ENCODE results near the gene KIR3DL3.
"Not testable (repeated sequence)": the region's sequence is repeated elsewhere in the genome, so short reads cannot be mapped to it uniquely, and the experiment has no call there.

KIR3DL3 gene

GRCh38 chr19:54724142-54724541 is at the start of gene KIR3DL3:
Gene KIR3DL3 (plus strand): TSS chr19:54724442. CDS start chr19:54724497, 55 bp downstream.
- DNase-seq (ENCODE audit: low read depth in 2 of 2), result no peak

DNA sequence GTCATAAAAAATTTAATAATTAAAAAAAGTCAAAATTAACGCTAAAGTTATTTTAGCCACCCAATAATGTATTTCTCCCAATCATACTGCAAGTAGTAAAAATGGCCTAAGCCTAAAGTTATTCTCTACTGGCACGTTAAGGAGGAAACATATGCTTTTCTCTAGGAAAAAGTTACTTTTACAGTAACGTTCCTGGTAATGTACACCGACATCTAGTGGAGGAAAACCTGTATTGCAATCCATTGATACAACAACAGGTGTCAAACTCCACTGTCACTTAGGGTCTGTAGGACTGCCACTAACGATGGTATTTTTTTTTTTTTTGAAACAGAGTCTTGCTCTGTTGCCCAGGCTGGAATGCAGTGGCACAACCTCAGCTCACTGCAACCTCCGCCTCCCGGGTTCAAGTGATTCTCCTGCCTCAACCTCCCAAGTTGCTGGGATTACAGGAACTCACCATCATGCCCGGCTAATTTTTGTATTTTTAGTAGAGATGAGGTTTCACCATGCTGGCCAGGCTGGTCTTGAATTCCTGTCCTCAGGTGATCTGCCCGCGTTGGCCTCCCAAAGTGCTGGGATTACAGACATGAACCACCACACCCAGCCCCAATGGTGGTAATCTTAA is 47.9 kb upstream of the KIR3DL3 start:
- DNase-seq (ENCODE audit: low read depth in 2 of 2), result not testable (repeated sequence)

GRCh38 chr19:54677217-54677616 is 47.0 kb upstream of the KIR3DL3 start:
- no peak for DNase-seq (ENCODE audit: low read depth in 2 of 2)

DNA sequence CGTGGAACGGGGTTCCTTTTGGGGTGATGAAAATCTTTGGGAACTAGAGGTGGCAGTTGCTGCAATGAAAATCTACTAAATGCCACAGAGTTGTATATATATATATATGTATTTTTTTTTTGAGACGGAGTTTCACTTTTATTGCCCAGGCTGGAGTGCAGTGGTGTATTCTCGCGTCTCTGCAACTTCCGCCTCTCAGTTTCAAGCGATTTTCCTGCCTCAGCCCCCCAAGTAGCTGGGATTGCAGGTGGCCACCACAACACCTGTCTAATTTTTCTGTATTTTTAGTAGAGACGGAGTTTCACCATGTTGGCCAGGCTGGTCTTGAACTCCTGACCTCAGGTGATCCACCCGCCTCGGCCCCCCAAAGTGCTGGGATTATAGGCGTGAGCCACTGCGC is 42.6 kb upstream of the KIR3DL3 start:
- DNase-seq (ENCODE audit: low read depth in 2 of 2), result not testable (repeated sequence)

DNA sequence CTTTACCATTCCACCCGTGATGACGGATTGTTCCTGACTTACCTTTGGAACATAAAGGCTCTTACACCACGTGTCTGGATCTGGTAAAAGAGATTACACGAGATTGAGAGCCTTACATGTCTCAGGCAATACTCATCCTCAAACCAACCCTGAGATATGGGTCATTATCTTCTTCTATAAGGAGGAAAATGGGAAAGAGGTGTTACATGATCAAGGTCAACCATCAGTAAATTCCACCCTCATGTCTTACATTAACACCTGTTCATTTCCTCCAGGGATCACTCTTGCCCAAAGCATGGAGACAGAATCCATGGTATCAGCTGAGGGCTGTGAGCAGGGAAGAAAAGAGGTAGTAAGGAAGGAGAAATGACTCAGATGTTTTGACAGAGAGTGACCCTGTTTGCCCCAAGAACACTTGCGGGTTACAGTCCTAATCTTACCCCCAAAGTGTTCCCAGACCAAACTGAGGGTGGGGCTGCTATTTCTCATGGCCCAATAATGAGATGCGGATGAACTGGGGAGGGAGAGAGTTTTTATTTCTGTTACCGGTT is 41.9 kb upstream of the KIR3DL3 start:
- no peak for DNase-seq (ENCODE audit: low read depth in 2 of 2)

- no peak for DNase-seq (ENCODE audit: low read depth in 2 of 2)
Observed at GRCh38 chr19:54684527-54684926, 39.7 kb upstream of the KIR3DL3 start.

DNA sequence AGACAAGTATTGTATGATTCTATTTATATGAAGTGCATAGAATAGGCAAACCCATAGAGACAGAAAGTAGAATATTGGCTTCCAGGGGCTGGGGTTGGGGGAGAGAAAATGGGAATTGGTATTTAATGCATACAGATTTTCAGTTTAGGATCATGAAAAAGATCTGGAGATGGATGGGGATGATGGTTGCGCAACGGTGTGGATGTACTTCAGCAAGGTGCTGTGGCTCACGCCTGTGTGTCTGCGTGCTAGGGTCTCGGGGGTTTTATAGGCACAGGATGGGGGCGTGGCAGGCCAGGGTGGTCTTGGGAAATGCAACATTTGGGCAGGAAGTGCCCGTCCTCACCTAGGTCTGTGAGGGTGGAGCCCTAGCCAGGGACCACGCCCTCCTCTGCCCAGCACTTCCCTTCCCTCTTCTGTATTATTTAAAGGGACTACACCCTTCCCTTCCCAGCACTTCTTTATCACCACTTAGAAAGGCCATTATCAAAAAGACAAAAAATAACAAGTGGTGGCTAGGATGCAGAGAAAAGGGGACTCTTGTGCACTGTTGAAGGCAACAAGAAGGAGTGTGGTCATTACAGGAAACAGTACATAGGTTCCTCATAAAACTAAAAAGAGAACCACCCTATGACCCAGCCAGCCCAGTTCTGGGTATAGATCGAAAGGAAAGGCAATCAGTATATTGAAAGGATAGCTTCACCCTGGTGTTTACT is 32.5 kb upstream of the KIR3DL3 start:
- no peak for DNase-seq (ENCODE audit: low read depth in 2 of 2)

GRCh38 chr19:54692298-54692615 is 32.0 kb upstream of the KIR3DL3 start:
- DNase-seq (ENCODE audit: low read depth in 2 of 2), result no peak

DNA sequence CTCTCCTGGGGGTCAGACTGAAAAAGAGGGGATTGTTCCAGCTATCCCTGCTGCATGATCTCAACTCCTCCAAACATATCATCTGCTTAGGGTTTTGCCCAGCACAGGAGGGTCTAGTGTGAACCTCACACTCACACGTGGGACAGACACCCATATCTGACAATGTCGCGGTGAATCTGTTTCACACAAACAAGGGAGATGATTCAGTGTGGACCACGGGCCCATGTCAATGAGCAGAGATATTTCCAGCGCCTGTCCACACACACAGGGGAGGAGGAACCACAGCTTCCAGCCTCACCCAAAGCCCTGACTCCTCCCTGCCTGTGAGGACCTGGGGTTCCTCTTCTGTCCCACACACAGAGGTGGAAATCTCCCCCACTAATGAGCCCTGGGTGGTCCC is 29.6 kb upstream of the KIR3DL3 start:
- DNase-seq (ENCODE audit: low read depth in 2 of 2), result no peak

GRCh38 chr19:54696117-54696548 is 28.1 kb upstream of the KIR3DL3 start:
- no peak for DNase-seq (ENCODE audit: low read depth in 2 of 2)

- DNase-seq (ENCODE audit: low read depth in 2 of 2), result no peak
Observed at GRCh38 chr19:54696766-54697165, 27.5 kb upstream of the KIR3DL3 start.

DNA sequence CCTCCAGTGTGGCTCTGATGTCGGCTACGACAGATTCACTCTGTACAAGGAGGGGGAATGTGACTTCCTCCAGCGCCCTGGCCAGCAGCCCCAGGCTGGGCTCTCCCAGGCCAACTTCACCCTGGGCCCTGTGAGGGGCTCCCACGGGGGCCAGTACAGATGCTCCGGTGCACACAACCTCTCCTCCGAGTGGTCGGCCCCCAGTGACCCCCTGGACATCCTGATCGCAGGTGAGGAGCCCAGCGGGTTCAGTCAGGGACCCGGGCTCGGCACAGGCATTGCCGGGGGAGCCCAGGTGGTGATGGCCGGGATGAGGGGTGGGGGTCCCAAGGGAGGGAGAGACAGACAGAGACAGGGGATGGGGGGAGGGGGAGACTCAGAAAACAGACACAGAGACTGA is 26.5 kb upstream of the KIR3DL3 start:
- not testable (repeated sequence) for DNase-seq (ENCODE audit: low read depth in 2 of 2)

GRCh38 chr19:54704928-54705327 is 19.3 kb upstream of the KIR3DL3 start:
- DNase-seq (ENCODE audit: low read depth in 2 of 2), result no peak

DNA sequence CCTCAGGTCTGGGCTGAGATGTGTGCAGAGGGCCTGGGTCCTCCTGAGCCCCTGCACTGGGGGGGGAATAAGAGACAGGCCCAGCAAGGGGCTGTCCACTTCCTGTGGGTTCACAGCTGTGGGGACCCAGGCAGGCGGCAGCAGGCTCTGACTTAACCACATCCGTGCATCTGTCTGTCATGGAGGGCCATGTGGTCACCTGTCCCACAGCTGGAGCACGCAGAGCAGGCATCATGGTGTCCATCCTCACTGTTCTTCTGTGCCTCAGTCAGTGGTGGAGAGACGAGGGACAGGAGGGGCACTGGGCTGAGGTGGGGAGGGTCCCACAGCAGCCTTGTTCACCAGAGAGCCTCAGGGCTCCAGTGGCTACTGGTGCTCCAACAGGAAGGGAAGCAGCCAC is 16.3 kb upstream of the KIR3DL3 start:
- DNase-seq (ENCODE audit: low read depth in 2 of 2), result no peak

DNA sequence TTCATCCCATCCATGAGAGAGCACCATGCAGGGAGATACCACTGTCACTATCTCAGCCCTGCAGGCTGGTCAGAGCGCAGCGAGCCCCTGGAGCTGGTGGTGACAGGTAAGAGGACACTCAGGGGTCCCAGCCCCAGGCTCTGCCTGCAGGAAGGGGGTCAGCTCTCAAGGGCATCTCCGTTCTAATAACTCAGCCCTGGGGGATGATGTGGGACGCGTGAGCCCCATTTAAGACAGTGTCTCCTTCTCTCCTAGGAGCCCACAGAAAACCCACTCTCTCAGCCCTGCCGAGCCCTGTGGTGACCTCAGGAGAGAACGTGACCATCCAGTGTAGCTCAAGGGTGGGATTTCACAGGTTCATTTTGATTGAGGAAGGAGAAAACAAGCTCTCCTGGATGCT is 15.5 kb upstream of the KIR3DL3 start:
- DNase-seq (ENCODE audit: low read depth in 2 of 2), result no peak

GRCh38 chr19:54709212-54709948 is 14.9 kb upstream of the KIR3DL3 start:
- no peak for DNase-seq (ENCODE audit: low read depth in 2 of 2)

- not testable (repeated sequence) for DNase-seq (ENCODE audit: low read depth in 2 of 2)
Observed at GRCh38 chr19:54709956-54710355, 14.3 kb upstream of the KIR3DL3 start.

DNA sequence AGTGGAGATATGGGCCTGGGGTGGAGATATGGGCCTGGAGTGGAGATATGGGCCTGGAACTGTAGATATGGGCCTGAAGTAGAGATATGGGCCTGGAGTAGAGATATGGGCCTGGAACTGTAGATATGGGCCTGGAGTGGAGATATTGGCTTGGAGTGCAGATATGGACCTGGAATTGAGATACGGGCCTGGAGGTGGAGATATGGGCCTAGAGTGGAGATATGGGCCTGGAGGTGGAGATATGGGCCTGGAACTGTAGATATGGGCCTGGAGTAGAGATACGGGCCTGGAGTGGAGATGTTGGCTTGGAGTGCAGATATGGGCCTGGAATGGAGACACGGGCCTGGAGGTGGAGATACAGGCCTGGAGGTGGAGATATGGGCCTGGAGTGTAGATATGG is 402 bp downstream of the KIR3DL3 start:
- DNase-seq (ENCODE audit: low read depth in 2 of 2), result no peak

GRCh38 chr19:54725321-54725720 is 1.1 kb downstream of the KIR3DL3 start:
- no peak for DNase-seq (ENCODE audit: low read depth in 2 of 2)

- no peak for DNase-seq (ENCODE audit: low read depth in 2 of 2)
Observed at GRCh38 chr19:54727562-54727961, 3.3 kb downstream of the KIR3DL3 start.

- DNase-seq (ENCODE audit: low read depth in 2 of 2), result no peak
Observed at GRCh38 chr19:54728167-54728566, 3.9 kb downstream of the KIR3DL3 start.

DNA sequence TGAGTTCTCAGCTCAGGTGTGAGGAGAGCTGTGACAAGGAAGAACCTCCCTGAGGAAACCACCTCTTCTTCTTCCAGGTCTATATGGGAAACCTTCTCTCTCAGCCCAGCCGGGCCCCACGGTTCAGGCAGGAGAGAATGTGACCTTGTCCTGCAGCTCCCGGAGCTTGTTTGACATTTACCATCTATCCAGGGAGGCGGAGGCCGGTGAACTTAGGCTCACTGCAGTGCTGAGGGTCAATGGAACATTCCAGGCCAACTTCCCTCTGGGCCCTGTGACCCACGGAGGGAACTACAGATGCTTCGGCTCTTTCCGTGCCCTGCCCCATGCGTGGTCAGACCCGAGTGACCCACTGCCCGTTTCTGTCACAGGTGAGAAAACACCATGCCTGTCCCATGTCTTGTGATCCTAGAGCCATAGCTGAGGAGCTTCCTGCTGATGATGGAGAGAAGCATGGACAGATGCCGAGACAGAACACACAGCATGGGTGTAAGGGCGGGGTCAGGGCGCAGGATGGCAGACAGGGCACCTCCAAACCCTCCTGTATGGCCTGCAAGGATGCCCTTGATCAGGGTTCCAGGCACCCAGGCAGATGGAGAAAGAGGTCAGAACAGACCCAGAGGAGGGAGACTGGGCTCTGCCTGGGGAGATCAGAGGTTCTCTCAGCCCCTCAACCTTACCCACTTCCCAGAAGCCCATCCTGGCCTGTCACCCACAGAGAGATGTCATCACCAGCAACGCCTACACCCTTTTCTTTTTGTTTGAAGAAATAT is 5.4 kb downstream of the KIR3DL3 start:
- no peak for DNase-seq (ENCODE audit: low read depth in 2 of 2)
